ENCODE results near the gene TTC16. TPM values are rescaled to one million over a fixed set of nuclear protein-coding genes. Genes with fewer than 3 reads are reported as not detected.

TTC16 gene
- total and polyA plus RNA-seq, 2 donors (not counting 1 experiment from before 2014, with no cell fraction given): 0.25 TPM; not detected in 1

DNA sequence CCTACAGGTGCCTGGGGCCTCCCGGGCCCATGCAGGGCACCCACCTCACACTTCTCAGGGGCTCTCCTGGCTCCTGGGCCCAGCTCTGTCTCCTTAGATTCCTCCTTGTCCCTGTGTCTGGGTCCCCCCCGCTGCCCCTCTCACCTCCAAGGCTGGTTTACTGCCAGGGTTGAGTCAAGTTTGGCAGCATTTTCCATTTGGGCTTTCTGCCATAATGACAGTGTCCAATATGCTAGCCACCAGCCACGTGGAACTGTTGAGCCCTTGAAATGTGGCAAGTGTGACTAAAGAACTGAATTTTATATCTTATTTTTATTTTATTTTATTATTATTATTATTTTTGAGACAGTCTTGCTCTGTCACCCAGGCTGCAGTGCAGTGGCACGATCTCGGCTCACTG lies 1.9 kb downstream of the TTC16 start:
- DNase-seq: no peak
- no peak overlapping the region for H3K4me3 ChIP-seq (ENCODE audit: control extremely low read depth in 1 of 5, extremely low read depth in 1 of 5, insufficient read depth in 1 of 5, low read depth in 2 of 5, low read length in 4 of 5)
- H3K27me3 Mint-ChIP-seq: no peaks in the 10 kb centered on the region
- intact Hi-C loops (cut with micrococcal nuclease): loop anchor here (2.0 to 5.0 kb wide), 6 partner anchors 105 to 1165 kb away; partner anchors contain the start of genes KYAT1, LRRC8A, LRSAM1 and RPL12
- no peaks in the 10 kb centered on the region for H3K9me3 ChIP-seq (ENCODE audit: control extremely low read depth in 1 of 3, control insufficient read depth in 2 of 3, insufficient read depth in 1 of 3, low read length in 2 of 3)
- peaks cover 3% of the 10 kb centered on the region for H3K79me2 ChIP-seq (ENCODE audit: control insufficient read depth, insufficient read depth, low read length)
- peaks cover 22% of the 10 kb centered on the region for H3K4me1 Mint-ChIP-seq
- H3K27ac Mint-ChIP-seq: no peak overlapping the region
- no peaks in the 10 kb centered on the region for H3K36me3 ChIP-seq (replicated peaks in 1 of 2; ENCODE audit: control extremely low read depth in 1 of 2, control insufficient read depth in 1 of 2, extremely low read depth in 1 of 2, insufficient read depth in 2 of 2, low read length in 1 of 2)
- no peaks in the 10 kb centered on the region for H4K20me1 ChIP-seq (ENCODE audit: control insufficient read depth, insufficient read depth, low read length, poor library complexity, severe bottlenecking)
- H2AFZ ChIP-seq (ENCODE audit: insufficient read depth, low read depth, low read length, poor library complexity, severe bottlenecking): no peak overlapping the region
- no peaks in the 10 kb centered on the region for H3K27me3 ChIP-seq (replicated peaks in 1 of 4; ENCODE audit: control extremely low read depth in 1 of 4, control insufficient read depth in 3 of 4, insufficient read depth in 4 of 4, low read length in 3 of 4)
- ChIA-PET CTCF (interaction anchor here (2.9 kb wide), 1 partner anchor 17 kb away, joined by 26 read pairs; the partner anchor contains the start of gene TOR2A), POLR2A (no interaction called here)
- H3K4me3 Mint-ChIP-seq: no peak overlapping the region
- no peak overlapping the region for H3K27ac ChIP-seq (ENCODE audit: low read length in 2 of 2)
- peaks cover 9 to 10% of the 10 kb centered on the region in 2 donors for H3K4me1 ChIP-seq (ENCODE audit: control insufficient read depth in 2 of 2, insufficient read depth in 2 of 2, low read length in 2 of 2)
- TF ChIP-seq EZH2 (IDR thresholded peaks at IDR 0.05; ENCODE audit: borderline replicate concordance, insufficient read depth, low read depth, low read length, poor library complexity, severe bottlenecking): no peak
- TF ChIP-seq, protein P1, sequence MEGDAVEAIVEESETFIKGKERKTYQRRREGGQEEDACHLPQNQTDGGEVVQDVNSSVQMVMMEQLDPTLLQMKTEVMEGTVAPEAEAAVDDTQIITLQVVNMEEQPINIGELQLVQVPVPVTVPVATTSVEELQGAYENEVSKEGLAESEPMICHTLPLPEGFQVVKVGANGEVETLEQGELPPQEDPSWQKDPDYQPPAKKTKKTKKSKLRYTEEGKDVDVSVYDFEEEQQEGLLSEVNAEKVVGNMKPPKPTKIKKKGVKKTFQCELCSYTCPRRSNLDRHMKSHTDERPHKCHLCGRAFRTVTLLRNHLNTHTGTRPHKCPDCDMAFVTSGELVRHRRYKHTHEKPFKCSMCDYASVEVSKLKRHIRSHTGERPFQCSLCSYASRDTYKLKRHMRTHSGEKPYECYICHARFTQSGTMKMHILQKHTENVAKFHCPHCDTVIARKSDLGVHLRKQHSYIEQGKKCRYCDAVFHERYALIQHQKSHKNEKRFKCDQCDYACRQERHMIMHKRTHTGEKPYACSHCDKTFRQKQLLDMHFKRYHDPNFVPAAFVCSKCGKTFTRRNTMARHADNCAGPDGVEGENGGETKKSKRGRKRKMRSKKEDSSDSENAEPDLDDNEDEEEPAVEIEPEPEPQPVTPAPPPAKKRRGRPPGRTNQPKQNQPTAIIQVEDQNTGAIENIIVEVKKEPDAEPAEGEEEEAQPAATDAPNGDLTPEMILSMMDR (IDR thresholded peaks at IDR 0.05): no peak
- no peak for ATAC-seq (ENCODE audit: low read depth)
- H3K9me3 Mint-ChIP-seq (ENCODE audit: insufficient read depth): no peaks in the 10 kb centered on the region
- 100% methylated on average over 2 of the region's 5 CpGs for WGBS (ENCODE audit: insufficient coverage)
- no peak overlapping the region for H3K9ac ChIP-seq (ENCODE audit: low read length)
- no peak overlapping the region for H3K4me2 ChIP-seq (replicated peaks; ENCODE audit: low read depth, low read length, poor library complexity, severe bottlenecking)

DNA sequence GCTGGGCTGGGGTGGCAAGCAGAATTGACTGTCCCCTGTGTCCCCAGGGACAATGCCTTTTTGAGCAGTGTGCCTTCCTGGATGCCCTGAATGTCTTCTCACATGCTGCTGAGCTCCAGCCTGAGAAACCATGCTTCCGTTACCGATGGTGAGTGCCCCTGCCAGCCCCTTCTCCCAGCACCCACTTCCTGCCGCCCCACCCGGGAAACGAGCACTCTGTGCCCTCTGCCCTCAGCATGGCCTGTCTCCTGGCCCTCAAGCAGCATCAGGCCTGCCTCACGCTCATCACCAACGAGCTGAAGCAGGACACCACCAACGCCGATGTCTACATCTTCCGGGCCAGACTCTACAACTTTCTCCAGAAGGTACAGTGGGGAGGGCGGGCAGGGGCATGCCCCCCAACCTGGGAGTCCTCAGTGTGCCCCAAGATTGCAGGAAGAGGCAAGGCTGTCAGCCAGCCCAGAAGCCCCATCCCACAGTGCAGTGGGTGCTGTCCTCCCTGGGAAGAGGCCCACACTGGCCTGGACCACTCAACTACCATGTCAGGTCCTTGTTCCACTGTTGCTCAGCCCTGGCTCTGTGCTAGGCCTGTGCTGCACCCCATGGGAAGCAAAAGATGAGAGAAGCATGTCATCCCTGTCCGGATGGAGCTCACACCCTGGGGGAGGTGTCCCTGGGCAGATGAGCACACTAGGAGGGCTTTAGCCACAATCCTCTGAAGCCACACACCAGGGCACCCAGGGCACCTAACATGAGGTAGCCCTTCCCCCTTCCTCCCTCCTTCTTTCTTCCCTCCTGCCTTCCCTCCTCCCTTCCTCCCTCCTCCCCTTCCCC lies 4.4 kb downstream of the TTC16 start:
- DNase-seq (no peak), ATAC-seq (ENCODE audit: low read depth) (no peak)

More for the DNA sequence above, 4.4 kb downstream of the TTC16 start:
- Histone ChIP-seq H3K27ac (ENCODE audit: low read length in 2 of 2) (no peak overlapping the region), H3K36me3 (replicated peaks in 1 of 2; ENCODE audit: control extremely low read depth in 1 of 2, control insufficient read depth in 1 of 2, extremely low read depth in 1 of 2, insufficient read depth in 2 of 2, low read length in 1 of 2) (no peaks in the 10 kb centered on the region), H3K4me1 (ENCODE audit: control insufficient read depth in 2 of 2, insufficient read depth in 2 of 2, low read length in 2 of 2) (peaks cover 6% of the 10 kb centered on the region in 2 donors), H3K9me3 (ENCODE audit: control extremely low read depth in 1 of 3, control insufficient read depth in 2 of 3, insufficient read depth in 1 of 3, low read length in 2 of 3) (no peaks in the 10 kb centered on the region), H3K79me2 (ENCODE audit: control insufficient read depth, insufficient read depth, low read length) (peaks cover 3% of the 10 kb centered on the region), H2AFZ (ENCODE audit: insufficient read depth, low read depth, low read length, poor library complexity, severe bottlenecking) (no peak overlapping the region), H3K4me2 (replicated peaks; ENCODE audit: low read depth, low read length, poor library complexity, severe bottlenecking) (no peak overlapping the region), H3K27me3 (replicated peaks in 1 of 4; ENCODE audit: control extremely low read depth in 1 of 4, control insufficient read depth in 3 of 4, insufficient read depth in 4 of 4, low read length in 3 of 4) (no peaks in the 10 kb centered on the region), H3K9ac (ENCODE audit: low read length) (no peak overlapping the region), H4K20me1 (ENCODE audit: control insufficient read depth, insufficient read depth, low read length, poor library complexity, severe bottlenecking) (no peaks in the 10 kb centered on the region), H3K4me3 (ENCODE audit: control extremely low read depth in 1 of 5, extremely low read depth in 1 of 5, insufficient read depth in 1 of 5, low read depth in 2 of 5, low read length in 4 of 5) (no peak overlapping the region)
- no peak for TF ChIP-seq EZH2 (IDR thresholded peaks at IDR 0.05; ENCODE audit: borderline replicate concordance, insufficient read depth, low read depth, low read length, poor library complexity, severe bottlenecking)
- TF ChIP-seq, protein P1 (IDR thresholded peaks at IDR 0.05): no peak
- Mint-ChIP-seq H3K4me3 (no peak overlapping the region), H3K4me1 (peaks cover 14% of the 10 kb centered on the region), H3K27me3 (no peaks in the 10 kb centered on the region), H3K27ac (no peak overlapping the region), H3K9me3 (ENCODE audit: insufficient read depth) (no peaks in the 10 kb centered on the region)
- 78% methylated on average over 12 of the region's 12 CpGs for whole genome bisulfite sequencing (ENCODE audit: insufficient coverage)
- intact Hi-C loops (cut with micrococcal nuclease): no loop called here
- ChIA-PET CTCF (no interaction called here), POLR2A (no interaction called here)
